Motor neuron (in vitro differentiated cells): ENCODE results near the gene AP5S1. TPM values are rescaled to one million over a fixed set of nuclear protein-coding genes. Genes with fewer than 3 reads are reported as not detected.
A peak's percentile ranks its signal among the peaks of the same experiment; 100 is the strongest.

Source experiments
- ATAC-seq, 8 experiments: fragments of 200-7000 bp; cut with Tn5 transposase; replicated peaks in 6 of 8; 2 replicates each; pipeline ENCODE4 v1.8.0; 2021; ENCODE audit warnings: mild to moderate bottlenecking in 8 of 8, moderate library complexity in 8 of 8
- H3K27ac ChIP-seq, 2 donors: fragments of 250-450 bp; sonication (Bioruptor Pico); 2 replicates each; pipeline ENCODE4 v1.9.0; 2021; ENCODE audit warnings: antibody characterized with exemption in 2 of 2, mild to moderate bottlenecking in 2 of 2, moderate library complexity in 1 of 2
- H3K4me1 ChIP-seq, 2 donors: fragments of 250-450 bp; sonication (Bioruptor Pico); replicated peaks in 1 of 2; 2 replicates each; pipeline ENCODE4 v1.6.1; 2021; ENCODE audit warnings: antibody characterized with exemption in 2 of 2, mild to moderate bottlenecking in 2 of 2, moderate library complexity in 1 of 2
- H3K4me3 ChIP-seq, 5 donors: fragments of 250-450 bp; sonication (Bioruptor Pico); 2 replicates each; pipeline ENCODE4 v1.9.0; 2021; ENCODE audit warnings: antibody characterized with exemption in 5 of 5, mild to moderate bottlenecking in 5 of 5, moderate library complexity in 4 of 5
- WGBS, 10 experiments: fragments of 450-650 bp; shearing (Covaris generic); methylation state at CpG; one replicate each; pipeline ENCODE4 v1.0.0; 2022; 5-methylcytosine and 5-hydroxymethylcytosine counted together
- in situ Hi-C, 9 experiments: fragments of 400-800 bp; cut with MboI; loops; one replicate each; pipeline ENCODE4 v1.15.0; 2021; ENCODE audit warnings: low sequenced_read_pairs in 9 of 9, low pct_unique_long_range_greater_than_20kb in 2 of 9; ENCODE audit not compliant: unreplicated experiment in 9 of 9
- total RNA-seq, 8 experiments: library from RNA; unstranded; fragments of 300-600 nt; gene quantifications; 2 replicates each; pipeline versions ENCODE4 v1.2.3 to v1.2.4, GENCODE V29; 2022

The AP5S1 gene
- total RNA-seq, 8 experiments from 2014 or later, result 2.6 to 21.1 (median 10.4) TPM

GRCh38 chr20:3795511-3796468 lies 24.6 kb upstream of the AP5S1 start, which contains the start of gene CDC25B:
Gene CDC25B, plus strand, starts transcription at chr20:3796310. Its CDS starts 222 bp downstream, at chr20:3796532.
- in situ Hi-C loops, result loop anchor here in 2 of 9 experiments (25.0 kb wide), 1 partner anchor 292 kb away; no protein-coding TSS in a partner anchor
- ATAC-seq, result peak; percentile 75 to 88 (median 81)
- H3K27ac ChIP-seq, result peak within 1 kb of the TSS in 1 of 2 donors; percentile 32
- H3K4me1 ChIP-seq, result peaks cover 18 to 30% of the 10 kb centered on the region in 2 donors
- WGBS, 10 experiments, result 0 to 80% (median 8%) methylated on average over 2 to 29 of the region's 69 CpGs; no CpG with 5 or more reads in 3 of the 10 experiments
- peak within 1 kb of the TSS; percentile 40 to 54 (median 45) for H3K4me3 ChIP-seq

- H3K4me1 ChIP-seq, result peaks cover 22 to 32% of the 10 kb centered on the region in 2 donors
- peak in 3 of 8 experiments; percentile 1 to 3 (median 1) for ATAC-seq
- 4 to 62% (median 38%) methylated on average over 1 to 5 of the region's 33 CpGs; no CpG with 5 or more reads in 6 of the 10 experiments for WGBS, 10 experiments
- peak overlapping the region; percentile 40 to 54 (median 45) for H3K4me3 ChIP-seq
- in situ Hi-C loops, result loop anchor here in 2 of 9 experiments (25.0 kb wide), 1 partner anchor 291 kb away; no protein-coding TSS in a partner anchor
- no peak overlapping the region for H3K27ac ChIP-seq
Observed at GRCh38 chr20:3796477-3797225, 23.7 kb upstream of the AP5S1 start.

GRCh38 chr20:3797226-3797545 lies 23.2 kb upstream of the AP5S1 start:
- Histone ChIP-seq H3K4me1 (peaks cover 22 to 32% of the 10 kb centered on the region in 2 donors), H3K27ac (no peak overlapping the region), H3K4me3 (peak overlapping the region in 2 of 5 donors; percentile 40 to 45)
- in situ Hi-C loops, result loop anchor here in 2 of 9 experiments (25.0 kb wide), 1 partner anchor 290 kb away; no protein-coding TSS in a partner anchor
- ATAC-seq, result no peak
- WGBS, 10 experiments, result 40 to 100% (median 75%) methylated on average over 1 to 2 of the region's 5 CpGs; no CpG with 5 or more reads in 6 of the 10 experiments

- no peak for ATAC-seq
- in situ Hi-C loops, result loop anchor here in 2 of 9 experiments (25.0 kb wide), 1 partner anchor 290 kb away; no protein-coding TSS in a partner anchor
- Histone ChIP-seq H3K4me1 (peaks cover 22 to 32% of the 10 kb centered on the region in 2 donors), H3K27ac (no peak overlapping the region), H3K4me3 (no peak overlapping the region)
- 5 to 100% (median 80%) methylated on average over 1 to 10 of the region's 19 CpGs for WGBS, 10 experiments
Observed at GRCh38 chr20:3797592-3798372, 22.6 kb upstream of the AP5S1 start.

GRCh38 chr20:3798373-3798768 lies 22.0 kb upstream of the AP5S1 start:
- Histone ChIP-seq H3K27ac (no peak overlapping the region), H3K4me3 (no peak overlapping the region), H3K4me1 (peaks cover 22 to 32% of the 10 kb centered on the region in 2 donors)
- 100% methylated on average over 1 to 2 of the region's 5 CpGs; no CpG with 5 or more reads in 7 of the 10 experiments for WGBS, 10 experiments
- in situ Hi-C loops, result loop anchor here in 2 of 9 experiments (25.0 kb wide), 1 partner anchor 289 kb away; no protein-coding TSS in a partner anchor
- ATAC-seq, result no peak

- Histone ChIP-seq H3K4me1 (peaks cover 22 to 32% of the 10 kb centered on the region in 2 donors), H3K4me3 (no peak overlapping the region), H3K27ac (peak overlapping the region in 1 of 2 donors; percentile 80)
- no peak for ATAC-seq
- WGBS, 10 experiments, result 82 to 100% (median 100%) methylated on average over 1 to 3 of the region's 3 CpGs; no CpG with 5 or more reads in 4 of the 10 experiments
- in situ Hi-C loops, result loop anchor here in 2 of 9 experiments (25.0 kb wide), 1 partner anchor 288 kb away; no protein-coding TSS in a partner anchor
Observed at GRCh38 chr20:3798908-3799248, 21.5 kb upstream of the AP5S1 start.

GRCh38 chr20:3800256-3800877 lies 20.0 kb upstream of the AP5S1 start:
- H3K27ac ChIP-seq, result peak overlapping the region; percentile 80 to 81
- H3K4me1 ChIP-seq, result peaks cover 22 to 32% of the 10 kb centered on the region in 2 donors
- ATAC-seq, result no peak
- WGBS, 10 experiments, result 84 to 100% methylated on average over 1 to 3 of the region's 18 CpGs; no CpG with 5 or more reads in 8 of the 10 experiments
- in situ Hi-C loops, result no loop called here
- H3K4me3 ChIP-seq, result no peak overlapping the region

- 83% methylated on average over 3 of the region's 8 CpGs; no CpG with 5 or more reads in 9 of the 10 experiments for WGBS, 10 experiments
- H3K4me3 ChIP-seq, result no peak overlapping the region
- H3K27ac ChIP-seq, result peak overlapping the region; percentile 80 to 81
Observed at GRCh38 chr20:3800878-3801260, 19.5 kb upstream of the AP5S1 start.

GRCh38 chr20:3801299-3801698 lies 19.0 kb upstream of the AP5S1 start:
- no peak for ATAC-seq
- peaks cover 22 to 35% of the 10 kb centered on the region in 2 donors for H3K4me1 ChIP-seq
- H3K27ac ChIP-seq, result no peak overlapping the region
- WGBS, 10 experiments, result 86 to 100% (median 87%) methylated on average over 2 to 3 of the region's 4 CpGs; no CpG with 5 or more reads in 5 of the 10 experiments
- in situ Hi-C loops, result no loop called here
- H3K4me3 ChIP-seq, result no peak overlapping the region

More at GRCh38 chr20:3800878-3801260, 19.5 kb upstream of the AP5S1 start:
- peaks cover 22 to 32% of the 10 kb centered on the region in 2 donors for H3K4me1 ChIP-seq
- in situ Hi-C loops, result no loop called here
- no peak for ATAC-seq

GRCh38 chr20:3801846-3802245 lies 18.5 kb upstream of the AP5S1 start:
- peak in 1 of 8 experiments; percentile 2 for ATAC-seq
- H3K4me3 ChIP-seq, result no peak overlapping the region
- H3K4me1 ChIP-seq, result peaks cover 22 to 31% of the 10 kb centered on the region in 2 donors
- in situ Hi-C loops, result no loop called here
- WGBS, 10 experiments, result 96 to 100% (median 100%) methylated on average over 1 to 8 of the region's 13 CpGs; no CpG with 5 or more reads in 7 of the 10 experiments
- H3K27ac ChIP-seq, result no peak overlapping the region

GRCh38 chr20:3802524-3803239 lies 17.7 kb upstream of the AP5S1 start:
- Histone ChIP-seq H3K4me3 (no peak overlapping the region), H3K27ac (no peak overlapping the region), H3K4me1 (peaks cover 27 to 32% of the 10 kb centered on the region in 2 donors)
- no peak for ATAC-seq
- 86 to 100% (median 90%) methylated on average over 1 to 6 of the region's 11 CpGs; no CpG with 5 or more reads in 1 of the 10 experiments for WGBS, 10 experiments
- in situ Hi-C loops, result no loop called here
